Stimulated activated naive CD8-positive, alpha-beta T cell treated with anti-CD3 and anti-CD28 coated beads, Interleukin-15, Interleukin-2, amounts not matched to agents 100 ng/mL and 50 ng/mL, for 24 hours (primary cell): ENCODE data around the gene UBA6.
"Not testable (repeated sequence)": the region's sequence is repeated elsewhere in the genome, so short reads cannot be mapped to it uniquely, and the experiment has no call there.

Experiments used
- H3K27ac Mint-ChIP-seq: one replicate; pipeline ENCODE4 v1.8.0; 2021; ENCODE audit warnings: mild to moderate bottlenecking, mixed read lengths
- H3K27me3 Mint-ChIP-seq: one replicate; pipeline ENCODE4 v1.8.0; 2021; ENCODE audit warnings: mixed read lengths
- H3K36me3 Mint-ChIP-seq: one replicate; pipeline ENCODE4 v1.8.0; 2021; ENCODE audit warnings: low read depth, mixed read lengths
- H3K4me1 Mint-ChIP-seq: one replicate; pipeline ENCODE4 v1.8.0; 2021; ENCODE audit warnings: low read depth, mixed read lengths
- H3K4me3 Mint-ChIP-seq: one replicate; pipeline ENCODE4 v1.8.0; 2021; ENCODE audit warnings: mild to moderate bottlenecking, mixed read lengths
- H3K9me3 Mint-ChIP-seq: one replicate; pipeline ENCODE4 v1.8.0; 2021; ENCODE audit warnings: mixed read lengths

UBA6 gene

GRCh38 chr4:67700738-67701516, at the start of gene UBA6:
TSS of gene UBA6 (minus strand) at chr4:67701155. CDS start at chr4:67701119, 36 bp downstream.
- peak within 1 kb of the TSS; percentile 98 for H3K27ac Mint-ChIP-seq
- H3K36me3 Mint-ChIP-seq, result peaks cover 41% of the 10 kb centered on the region
- peak within 1 kb of the TSS; percentile 94 for H3K4me3 Mint-ChIP-seq
- no peaks in the 10 kb centered on the region for H3K27me3 Mint-ChIP-seq
- H3K9me3 Mint-ChIP-seq, result peaks cover 10% of the 10 kb centered on the region
- peaks cover 67% of the 10 kb centered on the region for H3K4me1 Mint-ChIP-seq

GRCh38 chr4:67750691-67751090, 49.7 kb upstream of the UBA6 start:
- H3K4me1 Mint-ChIP-seq, result peaks cover 14% of the 10 kb centered on the region
- no peaks in the 10 kb centered on the region for H3K9me3 Mint-ChIP-seq
- H3K36me3 Mint-ChIP-seq, result no peaks in the 10 kb centered on the region
- no peaks in the 10 kb centered on the region for H3K27me3 Mint-ChIP-seq
- no peak overlapping the region for H3K4me3 Mint-ChIP-seq
- no peak overlapping the region for H3K27ac Mint-ChIP-seq

- H3K4me3 Mint-ChIP-seq, result no peak overlapping the region
- H3K27ac Mint-ChIP-seq, result no peak overlapping the region
- no peaks in the 10 kb centered on the region for H3K27me3 Mint-ChIP-seq
- H3K4me1 Mint-ChIP-seq, result peaks cover 14% of the 10 kb centered on the region
- no peaks in the 10 kb centered on the region for H3K36me3 Mint-ChIP-seq
- H3K9me3 Mint-ChIP-seq, result no peaks in the 10 kb centered on the region
Measured at GRCh38 chr4:67749286-67749685, 48.3 kb upstream of the UBA6 start.

GRCh38 chr4:67746797-67747495, 46.0 kb upstream of the UBA6 start:
- Mint-ChIP-seq H3K4me3 (peak overlapping the region; percentile 4), H3K9me3 (no peaks in the 10 kb centered on the region), H3K4me1 (peaks cover 14% of the 10 kb centered on the region), H3K27me3 (no peaks in the 10 kb centered on the region), H3K27ac (peak overlapping the region; percentile 80), H3K36me3 (no peaks in the 10 kb centered on the region)

GRCh38 chr4:67744561-67745283, 43.8 kb upstream of the UBA6 start:
- Mint-ChIP-seq H3K9me3 (no peaks in the 10 kb centered on the region), H3K4me3 (no peak overlapping the region), H3K4me1 (peaks cover 14% of the 10 kb centered on the region), H3K27me3 (no peaks in the 10 kb centered on the region), H3K27ac (no peak overlapping the region), H3K36me3 (no peaks in the 10 kb centered on the region)

GRCh38 chr4:67743194-67743593, 42.2 kb upstream of the UBA6 start:
- no peaks in the 10 kb centered on the region for H3K9me3 Mint-ChIP-seq
- no peaks in the 10 kb centered on the region for H3K36me3 Mint-ChIP-seq
- no peak overlapping the region for H3K27ac Mint-ChIP-seq
- peaks cover 14% of the 10 kb centered on the region for H3K4me1 Mint-ChIP-seq
- H3K4me3 Mint-ChIP-seq, result no peak overlapping the region
- no peaks in the 10 kb centered on the region for H3K27me3 Mint-ChIP-seq

- H3K4me3 Mint-ChIP-seq, result no peak overlapping the region
- peaks cover 15% of the 10 kb centered on the region for H3K36me3 Mint-ChIP-seq
- no peak overlapping the region for H3K27ac Mint-ChIP-seq
- H3K4me1 Mint-ChIP-seq, result no peaks in the 10 kb centered on the region
- no peaks in the 10 kb centered on the region for H3K27me3 Mint-ChIP-seq
- H3K9me3 Mint-ChIP-seq, result no peaks in the 10 kb centered on the region
Measured at GRCh38 chr4:67736262-67736661, 35.3 kb upstream of the UBA6 start.

GRCh38 chr4:67735325-67735724, 34.4 kb upstream of the UBA6 start:
- H3K27ac Mint-ChIP-seq, result no peak overlapping the region
- no peak overlapping the region for H3K4me3 Mint-ChIP-seq
- peaks cover 15% of the 10 kb centered on the region for H3K36me3 Mint-ChIP-seq
- H3K27me3 Mint-ChIP-seq, result no peaks in the 10 kb centered on the region
- no peaks in the 10 kb centered on the region for H3K4me1 Mint-ChIP-seq
- H3K9me3 Mint-ChIP-seq, result no peaks in the 10 kb centered on the region

- peaks cover 22% of the 10 kb centered on the region for H3K36me3 Mint-ChIP-seq
- not testable (repeated sequence) for H3K9me3 Mint-ChIP-seq, H3K4me3 Mint-ChIP-seq, H3K27me3 Mint-ChIP-seq, H3K27ac Mint-ChIP-seq
- H3K4me1 Mint-ChIP-seq, result peaks cover 15% of the 10 kb centered on the region
Measured at GRCh38 chr4:67730511-67730910, 29.6 kb upstream of the UBA6 start.

GRCh38 chr4:67727124-67727850, 26.3 kb upstream of the UBA6 start:
- H3K4me3 Mint-ChIP-seq, result no peak overlapping the region
- H3K4me1 Mint-ChIP-seq, result peaks cover 15% of the 10 kb centered on the region
- peak overlapping the region; percentile 24 for H3K27ac Mint-ChIP-seq
- H3K27me3 Mint-ChIP-seq, result no peaks in the 10 kb centered on the region
- H3K9me3 Mint-ChIP-seq, result no peaks in the 10 kb centered on the region
- peaks cover 17% of the 10 kb centered on the region for H3K36me3 Mint-ChIP-seq

GRCh38 chr4:67725981-67726380, 25.0 kb upstream of the UBA6 start:
- Mint-ChIP-seq H3K4me3 (no peak overlapping the region), H3K36me3 (peaks cover 16% of the 10 kb centered on the region), H3K27me3 (no peaks in the 10 kb centered on the region), H3K9me3 (no peaks in the 10 kb centered on the region), H3K4me1 (peaks cover 15% of the 10 kb centered on the region), H3K27ac (no peak overlapping the region)

GRCh38 chr4:67725132-67725531, 24.2 kb upstream of the UBA6 start:
- no peaks in the 10 kb centered on the region for H3K27me3 Mint-ChIP-seq
- H3K4me1 Mint-ChIP-seq, result peaks cover 15% of the 10 kb centered on the region
- H3K36me3 Mint-ChIP-seq, result peaks cover 23% of the 10 kb centered on the region
- H3K9me3 Mint-ChIP-seq, result no peaks in the 10 kb centered on the region
- H3K4me3 Mint-ChIP-seq, result no peak overlapping the region
- H3K27ac Mint-ChIP-seq, result no peak overlapping the region

GRCh38 chr4:67723949-67724348, 23.0 kb upstream of the UBA6 start:
- H3K4me3 Mint-ChIP-seq, result no peak overlapping the region
- no peak overlapping the region for H3K27ac Mint-ChIP-seq
- peaks cover 15% of the 10 kb centered on the region for H3K36me3 Mint-ChIP-seq
- no peaks in the 10 kb centered on the region for H3K27me3 Mint-ChIP-seq
- no peaks in the 10 kb centered on the region for H3K9me3 Mint-ChIP-seq
- peaks cover 15% of the 10 kb centered on the region for H3K4me1 Mint-ChIP-seq

GRCh38 chr4:67723341-67723740, 22.4 kb upstream of the UBA6 start:
- peaks cover 15% of the 10 kb centered on the region for H3K36me3 Mint-ChIP-seq

More at GRCh38 chr4:67723341-67723740, 22.4 kb upstream of the UBA6 start:
- no peaks in the 10 kb centered on the region for H3K9me3 Mint-ChIP-seq
- H3K4me1 Mint-ChIP-seq, result peaks cover 15% of the 10 kb centered on the region
- H3K27ac Mint-ChIP-seq, result no peak overlapping the region
- H3K4me3 Mint-ChIP-seq, result no peak overlapping the region
- no peaks in the 10 kb centered on the region for H3K27me3 Mint-ChIP-seq
